HepG2 (cell line): ENCODE measurements around the gene NEIL1. TPM values are rescaled to one million over a fixed set of nuclear protein-coding genes. Genes with fewer than 3 reads are reported as not detected.

Experiments used
- ADNP ChIP-seq: sonication (generic); formaldehyde crosslinking; IDR thresholded peaks from 2 replicates; pipeline ENCODE4 v1.4.0; 2020; ENCODE audit warnings: missing genetic modification reagents
- ARNTL ChIP-seq: sonication (generic); formaldehyde crosslinking; IDR thresholded peaks from 2 replicates; pipeline ENCODE4 v1.4.0; 2020; ENCODE audit warnings: mild to moderate bottlenecking, missing genetic modification reagents
- GABPA ChIP-seq, 2 experiments: IDR thresholded peaks; 2 replicates each; pipeline ENCODE4 v1.6.1; 2011 to 2016; ENCODE audit warnings: low read depth in 2 of 2, low read length in 1 of 2, missing biosample characterization in 1 of 2, missing genetic modification characterization in 1 of 2
- GLI4 ChIP-seq: sonication (generic); formaldehyde crosslinking; IDR thresholded peaks from 2 replicates; pipeline ENCODE4 v1.5.1; 2020; ENCODE audit warnings: missing genetic modification reagents, mild to moderate bottlenecking, moderate library complexity, borderline replicate concordance
- GPN1 ChIP-seq: sonication (generic); formaldehyde crosslinking; IDR thresholded peaks from 2 replicates; pipeline ENCODE4 v1.5.1; 2020; ENCODE audit warnings: missing genetic modification reagents, borderline replicate concordance
- HNF4G ChIP-seq, 2 experiments: sonication (generic) in 1 of 2; formaldehyde crosslinking in 1 of 2; IDR thresholded peaks; 2 replicates each; pipeline versions ENCODE4 v1.4.0 to v1.6.1; 2011 to 2020; ENCODE audit warnings: borderline replicate concordance in 2 of 2, low read depth in 2 of 2, mild to moderate bottlenecking in 2 of 2, low read length in 1 of 2, missing genetic modification reagents in 1 of 2, moderate library complexity in 1 of 2
- ISL2 ChIP-seq: sonication (generic); formaldehyde crosslinking; IDR thresholded peaks from 2 replicates; pipeline ENCODE4 v1.5.0; 2020; ENCODE audit warnings: missing genetic modification reagents
- KAT2B ChIP-seq: fragments of 150-350 bp; IDR thresholded peaks from 2 replicates; pipeline ENCODE4 v1.6.1; 2014; ENCODE audit warnings: low read depth, low read length, borderline replicate concordance
- MZF1 ChIP-seq: sonication (generic); formaldehyde crosslinking; IDR thresholded peaks from 2 replicates; pipeline ENCODE4 v1.8.1; 2023; ENCODE audit warnings: mild to moderate bottlenecking, missing genetic modification reagents, borderline replicate concordance
- NCOA1 ChIP-seq: sonication (generic); formaldehyde crosslinking; IDR thresholded peaks from 2 replicates; pipeline ENCODE4 v1.9.0; 2021; ENCODE audit warnings: missing genetic modification reagents
- NFRKB ChIP-seq: fragments of 450-650 bp; IDR thresholded peaks from 2 replicates; pipeline ENCODE4 v1.6.1; 2017
- RFXANK ChIP-seq: IDR thresholded peaks from 2 replicates; pipeline ENCODE4 v1.6.1; 2016
- SALL1 ChIP-seq: sonication (generic); formaldehyde crosslinking; IDR thresholded peaks from 2 replicates; pipeline ENCODE4 v1.8.0; 2022; ENCODE audit warnings: mild to moderate bottlenecking, missing genetic modification reagents
- SNRNP70 ChIP-seq: fragments of 200-400 bp; formaldehyde crosslinking; IDR thresholded peaks from 2 replicates; pipeline ENCODE4 v1.6.1; 2017; ENCODE audit warnings: mild to moderate bottlenecking, low read depth, low read length, moderate library complexity
- U2AF1 ChIP-seq: fragments of 200-400 bp; formaldehyde crosslinking; optimal IDR thresholded peaks from 2 replicates; pipeline ENCODE3; 2017; ENCODE audit warnings: mild to moderate bottlenecking, low read depth, low read length
- ZNF160 ChIP-seq: sonication (generic); formaldehyde crosslinking; IDR thresholded peaks from 2 replicates; pipeline ENCODE4 v1.8.0; 2022; ENCODE audit warnings: mild to moderate bottlenecking, inconsistent platforms, missing genetic modification reagents
- ZNF451 ChIP-seq: sonication (generic); formaldehyde crosslinking; IDR thresholded peaks from 2 replicates; pipeline ENCODE4 v1.5.0; 2020; ENCODE audit warnings: mild to moderate bottlenecking, missing genetic modification reagents
- ZNF549 ChIP-seq: sonication (generic); formaldehyde crosslinking; IDR thresholded peaks from 2 replicates; pipeline ENCODE4 v1.5.0; 2020; ENCODE audit warnings: missing genetic modification reagents
- ZNF713 ChIP-seq: sonication (generic); formaldehyde crosslinking; IDR thresholded peaks from 2 replicates; pipeline ENCODE4 v1.4.0; 2020; ENCODE audit warnings: mild to moderate bottlenecking, missing genetic modification reagents
- ZNF766 ChIP-seq: sonication (generic); formaldehyde crosslinking; IDR thresholded peaks from 2 replicates; pipeline ENCODE4 v1.5.0; 2020; ENCODE audit warnings: missing genetic modification reagents, borderline replicate concordance
- polyA plus RNA-seq, 8 experiments: library from polyadenylated mRNA; depleted of rRNA in 3 of 8; stranded (reverse) in 7 of 8; unstranded in 1 of 8; fragments of >200 nt; fragmentation: Illumina TruSeq in 4 of 8; extraction: Trizol in 4 of 8; gene quantifications; 2 replicates each; pipeline versions ENCODE4 v1.2.1 to v1.2.3, GENCODE V29; 2011 to 2016; ENCODE audit warnings: low read depth in 4 of 8, missing spikeins in 1 of 8, mixed read lengths in 1 of 8; ENCODE audit not compliant: insufficient read depth in 1 of 8
- total RNA-seq, 5 experiments: library from RNA; depleted of rRNA; stranded (reverse); fragments of >200 nt; fragmentation: Illumina TruSeq; extraction: Trizol; gene quantifications; 2 replicates each; pipeline ENCODE4 v1.2.3, GENCODE V29; 2016; ENCODE audit warnings: low read depth in 1 of 5
- TF ChIP-seq, protein P1 (sequence below): sonication (generic); formaldehyde crosslinking; IDR thresholded peaks from 2 replicates; pipeline ENCODE4 v1.4.0; 2020; ENCODE audit warnings: missing genetic modification reagents, low read depth, mild to moderate bottlenecking, borderline replicate concordance
- TF ChIP-seq, protein P2 (sequence below): sonication (generic); formaldehyde crosslinking; IDR thresholded peaks from 2 replicates; pipeline ENCODE4 v1.5.0; 2020; ENCODE audit warnings: mild to moderate bottlenecking, missing genetic modification reagents
- TF ChIP-seq, protein P3 (sequence below): fragments of 450-650 bp; IDR thresholded peaks from 2 replicates; pipeline ENCODE4 v1.6.1; 2017; ENCODE audit warnings: mild to moderate bottlenecking
- TF ChIP-seq, protein P4 (sequence below): sonication (generic); formaldehyde crosslinking; IDR thresholded peaks from 2 replicates; pipeline ENCODE4 v1.8.1; 2022; ENCODE audit warnings: mild to moderate bottlenecking, missing genetic modification reagents

The NEIL1 gene
- total and polyA plus RNA-seq, 2 of the 13 experiments (the other 11 are each of a cell fraction or from before 2014, with no cell fraction given) = 10.4 to 15.5 TPM

DNA sequence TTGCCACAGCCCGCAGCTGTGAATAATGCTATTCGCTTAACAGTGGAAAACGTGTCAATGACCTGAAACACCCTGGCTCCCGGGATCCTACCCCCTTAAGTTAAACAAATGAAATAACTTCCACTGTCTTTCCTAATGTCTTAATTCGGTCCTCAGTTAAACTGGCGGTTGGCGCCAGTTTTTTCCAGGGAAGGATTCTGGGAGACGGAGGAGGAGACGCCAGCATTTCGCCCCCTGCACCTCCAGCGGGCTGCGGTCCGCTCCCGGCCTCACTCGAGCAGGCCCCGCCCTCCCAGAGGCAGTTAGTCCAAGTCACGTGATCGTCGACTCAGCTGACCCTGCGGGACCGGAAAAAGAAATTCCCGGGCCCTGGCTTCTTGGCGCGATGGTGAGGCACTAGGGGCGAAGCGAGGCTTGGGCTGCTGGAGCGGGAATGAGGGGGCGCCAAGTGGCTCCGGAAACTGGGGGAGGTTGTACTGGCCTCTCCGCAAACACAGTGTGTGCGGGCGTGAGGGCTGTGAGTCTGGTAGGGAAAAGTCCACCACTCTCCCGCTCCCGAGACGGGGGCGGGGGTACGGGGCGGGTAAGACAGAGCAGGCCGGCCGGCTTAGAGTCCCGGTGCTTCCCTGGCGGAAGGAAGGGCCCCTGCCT is 11.0 kb upstream of the NEIL1 start, which contains the start of gene COMMD4 (continued):
- TF ChIP-seq, protein P1, sequence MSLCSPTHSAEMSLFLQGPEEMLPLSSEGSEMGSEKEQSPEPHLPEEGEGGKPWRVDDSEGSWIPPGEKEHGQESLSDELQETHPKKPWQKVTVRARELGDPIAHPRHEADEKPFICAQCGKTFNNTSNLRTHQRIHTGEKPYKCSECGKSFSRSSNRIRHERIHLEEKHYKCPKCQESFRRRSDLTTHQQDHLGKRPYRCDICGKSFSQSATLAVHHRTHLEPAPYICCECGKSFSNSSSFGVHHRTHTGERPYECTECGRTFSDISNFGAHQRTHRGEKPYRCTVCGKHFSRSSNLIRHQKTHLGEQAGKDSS (CRISPR knock-in tag) = peak; percentile 48; the same call in 1 of the 2 replicates
- TF ChIP-seq NFRKB (no peak), SALL1 (CRISPR knock-in tag) (peak; percentile 90), ZNF451 (CRISPR knock-in tag) (peak; percentile 64; the same call in 1 of the 2 replicates), RFXANK (CRISPR knock-in tag) (peak; percentile 62; the same call in 1 of the 2 replicates), GLI4 (CRISPR knock-in tag) (0 out of 2 replicates have a peak, but pooled peaks have one; percentile 8), U2AF1 (no peak), SNRNP70 (no peak), ISL2 (CRISPR knock-in tag) (peak; percentile 60; the same call in 1 of the 2 replicates), ADNP (CRISPR knock-in tag) (no peak), ARNTL (CRISPR knock-in tag) (peak; percentile 48; the same call in 1 of the 2 replicates), MZF1 (CRISPR knock-in tag) (no peak), KAT2B (no peak), ZNF160 (CRISPR knock-in tag) (no peak), ZNF713 (CRISPR knock-in tag) (0 out of 2 replicates have a peak, but pooled peaks have one; percentile 47), HNF4G (IDR thresholded peaks at IDR 0.05; ENCODE audit: borderline replicate concordance, low read depth, low read length) (no peak), HNF4G (CRISPR knock-in tag; IDR thresholded peaks at IDR 0.05; ENCODE audit: borderline replicate concordance, low read depth) (0 out of 2 replicates have a peak, but pooled peaks have one; percentile 41), NCOA1 (no peak), GPN1 (CRISPR knock-in tag) (no peak), ZNF766 (peak; percentile 80; the same call in 1 of the 2 replicates), GABPA (IDR thresholded peaks at IDR 0.05; ENCODE audit: low read depth, low read length) (peak; percentile 43; the same call in 1 of the 2 replicates), GABPA (CRISPR knock-in tag; IDR thresholded peaks at IDR 0.05; ENCODE audit: low read depth) (peak; percentile 89), ZNF549 (CRISPR knock-in tag) (no peak)
- TF ChIP-seq, protein P2, sequence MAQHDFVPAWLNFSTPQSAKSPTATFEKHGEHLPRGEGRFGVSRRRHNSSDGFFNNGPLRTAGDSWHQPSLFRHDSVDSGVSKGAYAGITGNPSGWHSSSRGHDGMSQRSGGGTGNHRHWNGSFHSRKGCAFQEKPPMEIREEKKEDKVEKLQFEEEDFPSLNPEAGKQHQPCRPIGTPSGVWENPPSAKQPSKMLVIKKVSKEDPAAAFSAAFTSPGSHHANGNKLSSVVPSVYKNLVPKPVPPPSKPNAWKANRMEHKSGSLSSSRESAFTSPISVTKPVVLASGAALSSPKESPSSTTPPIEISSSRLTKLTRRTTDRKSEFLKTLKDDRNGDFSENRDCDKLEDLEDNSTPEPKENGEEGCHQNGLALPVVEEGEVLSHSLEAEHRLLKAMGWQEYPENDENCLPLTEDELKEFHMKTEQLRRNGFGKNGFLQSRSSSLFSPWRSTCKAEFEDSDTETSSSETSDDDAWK (CRISPR knock-in tag) = no peak
- TF ChIP-seq, protein P3, sequence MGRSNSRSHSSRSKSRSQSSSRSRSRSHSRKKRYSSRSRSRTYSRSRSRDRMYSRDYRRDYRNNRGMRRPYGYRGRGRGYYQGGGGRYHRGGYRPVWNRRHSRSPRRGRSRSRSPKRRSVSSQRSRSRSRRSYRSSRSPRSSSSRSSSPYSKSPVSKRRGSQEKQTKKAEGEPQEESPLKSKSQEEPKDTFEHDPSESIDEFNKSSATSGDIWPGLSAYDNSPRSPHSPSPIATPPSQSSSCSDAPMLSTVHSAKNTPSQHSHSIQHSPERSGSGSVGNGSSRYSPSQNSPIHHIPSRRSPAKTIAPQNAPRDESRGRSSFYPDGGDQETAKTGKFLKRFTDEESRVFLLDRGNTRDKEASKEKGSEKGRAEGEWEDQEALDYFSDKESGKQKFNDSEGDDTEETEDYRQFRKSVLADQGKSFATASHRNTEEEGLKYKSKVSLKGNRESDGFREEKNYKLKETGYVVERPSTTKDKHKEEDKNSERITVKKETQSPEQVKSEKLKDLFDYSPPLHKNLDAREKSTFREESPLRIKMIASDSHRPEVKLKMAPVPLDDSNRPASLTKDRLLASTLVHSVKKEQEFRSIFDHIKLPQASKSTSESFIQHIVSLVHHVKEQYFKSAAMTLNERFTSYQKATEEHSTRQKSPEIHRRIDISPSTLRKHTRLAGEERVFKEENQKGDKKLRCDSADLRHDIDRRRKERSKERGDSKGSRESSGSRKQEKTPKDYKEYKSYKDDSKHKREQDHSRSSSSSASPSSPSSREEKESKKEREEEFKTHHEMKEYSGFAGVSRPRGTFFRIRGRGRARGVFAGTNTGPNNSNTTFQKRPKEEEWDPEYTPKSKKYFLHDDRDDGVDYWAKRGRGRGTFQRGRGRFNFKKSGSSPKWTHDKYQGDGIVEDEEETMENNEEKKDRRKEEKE = no peak
- TF ChIP-seq, protein P4, sequence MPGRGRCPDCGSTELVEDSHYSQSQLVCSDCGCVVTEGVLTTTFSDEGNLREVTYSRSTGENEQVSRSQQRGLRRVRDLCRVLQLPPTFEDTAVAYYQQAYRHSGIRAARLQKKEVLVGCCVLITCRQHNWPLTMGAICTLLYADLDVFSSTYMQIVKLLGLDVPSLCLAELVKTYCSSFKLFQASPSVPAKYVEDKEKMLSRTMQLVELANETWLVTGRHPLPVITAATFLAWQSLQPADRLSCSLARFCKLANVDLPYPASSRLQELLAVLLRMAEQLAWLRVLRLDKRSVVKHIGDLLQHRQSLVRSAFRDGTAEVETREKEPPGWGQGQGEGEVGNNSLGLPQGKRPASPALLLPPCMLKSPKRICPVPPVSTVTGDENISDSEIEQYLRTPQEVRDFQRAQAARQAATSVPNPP (CRISPR knock-in tag) = no peak
